GM12874 (cell line): ENCODE data around the gene UVSSA.

Source experiments
- TF ChIP-seq, protein P1 (sequence below): IDR thresholded peaks from 2 replicates; pipeline ENCODE4 v1.5.1; 2011; ENCODE audit warnings: low read depth, mild to moderate bottlenecking, control low read depth, low read length, moderate library complexity; ENCODE audit not compliant: insufficient read depth

UVSSA gene

DNA sequence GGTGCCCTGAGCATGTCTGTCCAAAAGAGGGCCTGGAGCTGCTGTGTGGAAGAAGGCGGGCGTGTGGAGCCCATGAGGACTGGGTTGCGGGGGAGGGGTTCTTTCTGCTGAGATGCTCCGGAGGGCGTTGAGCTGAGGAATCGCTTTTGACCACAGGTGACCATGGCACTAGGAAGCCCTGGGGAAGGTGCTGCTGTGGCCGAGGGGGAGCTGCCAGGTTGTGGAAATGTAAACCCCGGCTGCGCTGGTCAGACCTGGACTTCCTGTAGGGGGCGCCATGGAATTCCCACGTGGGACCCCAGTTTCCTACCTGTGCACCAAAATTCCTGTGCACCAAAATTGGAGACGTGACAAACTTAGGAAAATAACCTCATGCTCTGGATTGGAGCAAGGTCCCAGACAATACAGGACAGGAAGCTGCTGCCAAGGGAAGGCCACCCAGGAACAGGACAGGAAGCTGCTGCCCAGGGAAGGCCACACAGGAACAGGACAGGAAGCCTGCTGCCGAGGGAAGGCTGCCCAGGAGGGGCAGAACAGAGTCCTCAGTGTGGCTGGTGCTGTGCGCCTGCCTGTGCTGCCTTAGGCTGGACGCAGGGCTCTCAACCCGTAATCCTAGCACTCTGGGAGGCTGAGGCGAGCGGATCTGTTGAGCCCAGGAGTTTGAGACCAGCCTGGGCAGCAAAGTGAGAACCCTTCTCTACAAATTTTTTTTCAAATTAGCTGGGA lies 28.4 kb upstream of the UVSSA start:
- TF ChIP-seq, protein P1, sequence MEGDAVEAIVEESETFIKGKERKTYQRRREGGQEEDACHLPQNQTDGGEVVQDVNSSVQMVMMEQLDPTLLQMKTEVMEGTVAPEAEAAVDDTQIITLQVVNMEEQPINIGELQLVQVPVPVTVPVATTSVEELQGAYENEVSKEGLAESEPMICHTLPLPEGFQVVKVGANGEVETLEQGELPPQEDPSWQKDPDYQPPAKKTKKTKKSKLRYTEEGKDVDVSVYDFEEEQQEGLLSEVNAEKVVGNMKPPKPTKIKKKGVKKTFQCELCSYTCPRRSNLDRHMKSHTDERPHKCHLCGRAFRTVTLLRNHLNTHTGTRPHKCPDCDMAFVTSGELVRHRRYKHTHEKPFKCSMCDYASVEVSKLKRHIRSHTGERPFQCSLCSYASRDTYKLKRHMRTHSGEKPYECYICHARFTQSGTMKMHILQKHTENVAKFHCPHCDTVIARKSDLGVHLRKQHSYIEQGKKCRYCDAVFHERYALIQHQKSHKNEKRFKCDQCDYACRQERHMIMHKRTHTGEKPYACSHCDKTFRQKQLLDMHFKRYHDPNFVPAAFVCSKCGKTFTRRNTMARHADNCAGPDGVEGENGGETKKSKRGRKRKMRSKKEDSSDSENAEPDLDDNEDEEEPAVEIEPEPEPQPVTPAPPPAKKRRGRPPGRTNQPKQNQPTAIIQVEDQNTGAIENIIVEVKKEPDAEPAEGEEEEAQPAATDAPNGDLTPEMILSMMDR = peak; percentile 36; the same call in 1 of the 2 replicates

DNA sequence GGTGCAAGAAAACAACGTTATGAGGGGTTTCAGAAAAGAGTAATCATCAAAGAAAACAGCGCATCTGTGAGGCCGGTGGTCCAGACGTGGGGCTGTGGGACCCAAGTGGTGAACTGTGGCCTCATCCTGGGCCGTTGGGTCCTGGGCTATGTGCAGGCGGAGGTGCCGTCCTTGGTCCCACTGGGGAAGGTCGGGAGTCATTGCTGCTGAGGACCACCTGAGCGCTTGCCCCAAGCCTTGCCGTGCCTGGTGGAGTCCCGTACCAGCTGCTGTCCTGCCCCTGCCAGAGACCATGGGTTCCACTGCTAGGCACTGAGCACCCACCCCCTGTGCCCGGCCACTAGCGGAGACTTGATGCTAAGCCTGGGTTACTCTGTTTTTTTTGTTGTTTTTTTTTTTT lies 25.5 kb upstream of the UVSSA start:
- TF ChIP-seq, protein P1 = no peak

DNA sequence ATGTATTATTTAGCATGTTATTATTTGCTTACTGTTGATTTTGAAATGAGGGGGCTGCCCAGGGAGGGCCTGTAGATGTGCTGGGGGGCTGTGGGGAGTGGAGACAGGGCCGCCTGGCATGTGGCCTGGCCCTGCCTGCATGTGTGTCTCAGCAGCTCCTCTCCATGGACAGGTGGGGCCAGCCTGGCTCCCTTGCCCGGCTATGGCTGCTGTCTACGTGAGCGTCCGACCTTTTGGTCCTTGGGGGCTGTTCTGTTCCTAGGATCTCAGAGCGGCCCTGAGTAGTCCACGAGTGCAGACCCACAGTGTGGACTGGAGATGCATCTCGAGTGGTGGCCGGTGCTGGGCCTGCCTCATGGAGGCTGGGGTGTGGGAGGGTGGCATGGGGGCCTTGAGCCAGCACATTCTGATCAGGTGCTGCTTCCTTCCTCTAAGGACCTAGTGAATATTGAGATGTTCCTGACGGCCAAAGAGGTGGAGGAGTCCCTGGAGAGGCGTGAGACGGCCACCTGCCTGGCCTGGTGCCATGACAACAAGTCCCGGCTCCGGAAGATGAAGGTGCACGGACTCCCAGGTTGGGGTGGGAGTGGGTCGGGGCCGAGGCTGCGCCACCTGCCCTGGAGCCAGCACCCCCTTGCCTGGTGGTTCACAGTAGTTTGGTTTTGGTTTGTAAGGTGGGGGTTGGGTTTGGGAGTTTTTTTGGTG lies 24.9 kb upstream of the UVSSA start:
- TF ChIP-seq, protein P1 = no peak

DNA sequence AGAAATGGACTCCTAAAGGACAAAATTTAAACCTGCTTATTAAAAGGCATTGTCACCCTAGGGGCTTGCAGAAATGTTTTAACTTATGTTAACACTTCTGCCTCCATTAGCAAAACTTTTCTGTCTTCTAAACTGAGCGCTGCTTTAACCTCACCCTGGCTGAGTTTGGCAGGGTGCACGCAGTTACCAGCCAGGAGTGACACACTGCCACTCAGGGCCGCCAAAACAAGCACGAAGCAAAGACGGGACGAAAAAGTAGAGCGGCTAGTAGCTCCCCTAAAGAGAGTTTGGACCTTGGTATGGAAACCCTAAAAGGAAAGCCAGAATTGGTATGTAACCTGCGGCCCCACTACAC lies 23.8 kb upstream of the UVSSA start:
- TF ChIP-seq, protein P1 = no peak

DNA sequence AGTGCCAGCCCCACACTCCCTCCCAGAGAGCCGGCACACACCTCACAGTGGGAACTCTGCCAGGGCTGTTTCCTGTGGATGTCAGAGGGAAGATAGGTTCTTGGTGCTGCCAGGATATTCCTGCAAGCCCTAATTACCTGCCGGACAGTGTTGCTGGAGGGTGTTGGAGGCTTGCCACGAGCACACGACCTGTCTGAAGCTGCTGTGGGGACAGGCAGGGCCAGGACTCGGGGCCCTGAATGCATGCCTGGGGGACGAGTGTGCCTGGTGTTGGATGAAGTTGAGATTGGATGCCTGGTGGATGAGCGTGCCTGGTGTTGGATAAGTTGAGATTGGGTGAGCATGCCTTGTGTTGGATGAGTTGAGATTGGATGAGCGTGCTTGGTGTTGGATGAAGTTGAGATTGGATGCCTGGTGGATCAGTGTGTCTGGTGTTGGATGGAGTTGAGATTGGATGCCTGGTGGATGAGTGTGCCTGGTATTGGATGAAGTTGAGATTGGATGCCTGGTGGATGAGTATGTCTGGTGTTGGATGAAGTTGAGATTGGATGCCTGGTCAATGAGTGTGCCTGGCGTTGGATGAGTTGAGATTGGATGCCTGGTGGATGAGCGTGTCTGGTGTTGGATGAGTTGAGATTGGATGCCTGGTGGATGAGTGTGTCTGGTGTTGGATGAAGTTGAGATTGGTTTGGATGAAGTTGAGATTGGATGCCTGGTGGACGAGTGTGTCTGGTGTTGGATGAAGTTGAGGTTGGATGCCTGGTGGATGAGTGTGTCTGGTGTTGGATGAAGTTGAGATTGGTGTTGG lies 23.2 kb upstream of the UVSSA start:
- TF ChIP-seq, protein P1 = no peak

DNA sequence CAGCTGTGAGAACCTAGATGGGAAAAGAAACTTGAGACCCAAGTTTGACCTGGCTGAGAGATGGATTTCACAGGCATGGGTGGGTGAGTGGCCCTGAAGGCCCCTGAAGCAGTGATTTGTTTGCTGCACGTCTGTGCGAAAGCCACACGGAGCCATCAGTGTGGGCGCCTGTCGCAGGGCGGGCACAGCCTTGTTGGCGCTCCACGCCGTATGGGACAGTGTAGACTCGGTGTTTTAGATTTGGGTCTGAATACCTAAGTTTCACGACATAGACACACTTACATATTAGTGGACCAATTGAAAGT lies 21.9 kb upstream of the UVSSA start:
- TF ChIP-seq, protein P1 = no peak

DNA sequence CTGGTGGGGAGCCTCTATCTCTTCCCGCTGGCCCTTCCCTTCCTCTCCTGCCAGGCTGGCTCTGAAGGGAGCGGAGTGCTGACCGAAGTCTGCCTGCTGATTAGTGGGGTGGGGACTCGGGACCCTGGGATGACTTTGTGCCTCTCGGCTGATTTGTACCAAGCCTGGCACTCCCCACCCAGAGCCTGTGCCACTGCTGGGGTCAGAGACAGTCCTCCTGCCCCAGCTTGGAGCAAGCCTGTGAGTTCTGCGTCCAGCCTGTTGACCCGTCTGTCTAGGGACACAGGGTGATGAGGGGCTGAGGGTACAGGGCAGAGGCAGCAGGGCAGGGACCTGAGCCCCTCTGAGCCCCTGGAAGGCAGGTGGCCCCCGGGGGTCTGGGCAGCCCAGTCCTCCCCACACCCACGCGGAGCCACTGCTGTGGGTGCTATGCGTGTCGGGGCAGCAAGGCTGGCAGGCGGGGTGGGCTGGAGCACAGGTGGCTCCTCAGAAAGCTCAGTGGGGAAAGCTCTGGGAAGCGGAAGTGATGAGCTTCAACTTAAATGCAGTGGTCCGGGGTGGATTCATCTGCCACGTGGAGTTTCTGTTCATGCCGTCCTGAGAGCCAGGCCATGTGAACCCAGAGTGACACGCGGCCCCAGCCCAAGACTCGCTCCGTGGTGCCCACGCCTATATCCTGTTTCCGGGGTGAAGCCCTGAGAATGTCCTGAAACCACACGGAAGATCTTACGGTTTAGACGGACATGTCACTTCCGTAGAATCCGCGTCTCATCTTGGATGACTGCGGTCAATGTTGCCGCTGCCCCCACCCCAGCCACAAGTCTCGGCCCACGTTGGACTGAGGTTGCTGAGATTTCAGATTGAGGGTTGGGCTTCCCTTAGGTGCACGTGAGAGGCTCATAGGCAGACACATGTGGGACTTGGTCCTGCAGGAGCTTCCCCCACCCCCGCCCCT lies 21.1 kb upstream of the UVSSA start:
- TF ChIP-seq, protein P1 = no peak
